GM21576 (cell line): Measurements from ENCODE around the gene TLE3.

Source experiments
- ATAC-seq: cut with Tn5 transposase; IDR thresholded peaks from one replicate; pipeline ENCODE4 v1.9.1; 2021; ENCODE audit warnings: mild to moderate bottlenecking, moderate library complexity; ENCODE audit not compliant: unreplicated experiment

TLE3 gene

GRCh38 chr15:70088455-70088854 is 9.3 kb downstream of the TLE3 start:
- ATAC-seq = no peak

- ATAC-seq = no peak
These were observed 9.9 kb downstream of the TLE3 start for GRCh38 chr15:70087708-70088352.

- no peak for ATAC-seq
These were observed 11.1 kb downstream of the TLE3 start for GRCh38 chr15:70086636-70087035.

- no peak for ATAC-seq
These were observed 13.3 kb downstream of the TLE3 start for GRCh38 chr15:70084461-70084860.

GRCh38 chr15:70083946-70084345 is 13.8 kb downstream of the TLE3 start:
- ATAC-seq = no peak

GRCh38 chr15:70083418-70083817 is 14.3 kb downstream of the TLE3 start:
- no peak for ATAC-seq

GRCh38 chr15:70082281-70082900 is 15.3 kb downstream of the TLE3 start:
- ATAC-seq = no peak

- ATAC-seq = no peak
These were observed 16.1 kb downstream of the TLE3 start for GRCh38 chr15:70081612-70082011.

GRCh38 chr15:70080347-70080746 is 17.4 kb downstream of the TLE3 start:
- ATAC-seq = no peak

- ATAC-seq = no peak
These were observed 17.8 kb downstream of the TLE3 start for GRCh38 chr15:70079888-70080287.

- no peak for ATAC-seq
These were observed 18.9 kb downstream of the TLE3 start for GRCh38 chr15:70078578-70079417.

GRCh38 chr15:70077188-70078147 is 20.2 kb downstream of the TLE3 start:
- ATAC-seq = no peak

- no peak for ATAC-seq
These were observed 23.3 kb downstream of the TLE3 start for GRCh38 chr15:70074380-70074779.

- no peak for ATAC-seq
These were observed 25.2 kb downstream of the TLE3 start for GRCh38 chr15:70072479-70072878.

GRCh38 chr15:70071799-70072198 is 25.9 kb downstream of the TLE3 start:
- no peak for ATAC-seq

- no peak for ATAC-seq
These were observed 28.0 kb downstream of the TLE3 start for GRCh38 chr15:70069716-70070115.

GRCh38 chr15:70068783-70069565 is 28.7 kb downstream of the TLE3 start:
- ATAC-seq = no peak

GRCh38 chr15:70067681-70068080 is 30.0 kb downstream of the TLE3 start:
- ATAC-seq = no peak

- ATAC-seq = no peak
These were observed 30.7 kb downstream of the TLE3 start for GRCh38 chr15:70067011-70067410.

GRCh38 chr15:70066447-70066846 is 31.3 kb downstream of the TLE3 start:
- no peak for ATAC-seq
